Kidney (tissue), 14 donors: ENCODE measurements around the gene SZT2. TPM values are rescaled to one million over a fixed set of nuclear protein-coding genes. Genes with fewer than 3 reads are reported as not detected.

Experiments
- DNase-seq, 5 donors: peaks; one replicate each; pipeline ENCODE4 v3.0.0-alpha.2; 2013 to 2020
- FAIRE-seq: peaks from 2 replicates; lab custom pipeline; 2012; peaks lifted over from hg19 to GRCh38; lab: Jason Lieb, UNC
- H3K27ac ChIP-seq, 2 donors: one replicate each; pipeline ENCODE4 v1.7.0; 2013; ENCODE audit warnings: low read depth in 2 of 2, low read length in 2 of 2, inconsistent platforms in 1 of 2
- H3K27me3 ChIP-seq: one replicate; pipeline ENCODE4 v1.7.1; 2013; ENCODE audit warnings: low read length, inconsistent platforms; ENCODE audit not compliant: control insufficient read depth, insufficient read depth
- H3K36me3 ChIP-seq, 3 donors: one replicate each; pipeline versions ENCODE4 v1.7.0 to v1.7.1; 2013; ENCODE audit warnings: low read length in 3 of 3, control low read depth in 1 of 3, inconsistent platforms in 1 of 3; ENCODE audit not compliant: insufficient read depth in 3 of 3, control insufficient read depth in 2 of 3
- H3K4me1 ChIP-seq, 3 donors: one replicate each; pipeline versions ENCODE4 v1.7.0 to v1.7.1; 2013; ENCODE audit warnings: low read length in 3 of 3, inconsistent platforms in 1 of 3, low read depth in 1 of 3; ENCODE audit not compliant: control insufficient read depth in 2 of 3, insufficient read depth in 2 of 3
- H3K4me3 ChIP-seq, 3 donors: one replicate each; pipeline versions ENCODE4 v1.7.0 to v1.8.1; 2013; ENCODE audit warnings: low read length in 3 of 3, control low read depth in 1 of 3, inconsistent platforms in 1 of 3
- H3K9ac ChIP-seq, 3 donors: one replicate each; pipeline versions ENCODE4 v1.7.0 to v1.7.1; 2013; ENCODE audit warnings: low read length in 3 of 3, control low read depth in 1 of 3, inconsistent platforms in 1 of 3
- H3K9me3 ChIP-seq, 3 donors: one replicate each; pipeline versions ENCODE4 v1.7.0 to v1.7.1; 2013; ENCODE audit warnings: low read length in 3 of 3, control low read depth in 1 of 3, inconsistent platforms in 1 of 3; ENCODE audit not compliant: control insufficient read depth in 2 of 3, insufficient read depth in 1 of 3
- CTCF ChIP-seq: IDR thresholded peaks from 3 replicates; pipeline ENCODE4 v1.5.1; 2012; ENCODE audit warnings: mild to moderate bottlenecking, moderate library complexity, borderline replicate concordance; ENCODE audit not compliant: insufficient read depth; ENCODE audit errors: extremely low read depth
- intact Hi-C: fragments of 100-400 bp; cut with DNase I; formaldehyde crosslinking; loops from one replicate; pipeline ENCODE4 v1.11.1; 2022
- polyA plus RNA-seq: library from polyadenylated mRNA; stranded (reverse); fragments of 350-450 nt; fragmentation: Illumina TruSeq; extraction: RNeasy Lipid Tissue Mini Kit (QIAGEN cat#74804); gene quantifications from one replicate; pipeline ENCODE4 v1.2.3, GENCODE V29; 2014; ENCODE audit warnings: low read depth, low replicate concordance; ENCODE audit not compliant: insufficient read depth
- total RNA-seq: library from RNA; stranded (reverse); fragmentation: NEBNext Ultra II Directional; extraction: Animal tissue kit (Norgen Biotek cat#: 25700); gene quantifications from one replicate; pipeline ENCODE4 v1.2.1, GENCODE V29; 2021
- donor health status: control.
- donor health status: control.
- donor health status: control.
- donor health status: control.
- donor health status: control.
- donor health status: DM: yes; HTN: yes; CAD: no.
- donor health status: Normal renal cell carcinoma (clear cell type).

SZT2 gene
- total and polyA plus RNA-seq, 2 donors from 2014 or later: 10.4 to 66.8 TPM

GRCh38 chr1:43370564-43370963 lies 19.1 kb upstream of the SZT2 start:
- H3K27me3 ChIP-seq: no peaks in the 10 kb centered on the region
- H3K9me3 ChIP-seq: no peaks in the 10 kb centered on the region
- DNase-seq (no peak), FAIRE-seq (no peak)
- no peak overlapping the region for H3K4me3 ChIP-seq
- no peak overlapping the region for H3K9ac ChIP-seq
- no peak for TF ChIP-seq CTCF
- intact Hi-C loops: no loop called here
- peaks cover 0 to 5% (median 0%) of the 10 kb centered on the region in 3 donors for H3K36me3 ChIP-seq
- H3K4me1 ChIP-seq: peaks cover 0 to 22% (median 16%) of the 10 kb centered on the region in 3 donors
- H3K27ac ChIP-seq: no peak overlapping the region

GRCh38 chr1:43372172-43372571 lies 17.5 kb upstream of the SZT2 start:
- Histone ChIP-seq H3K9ac (no peak overlapping the region), H3K9me3 (no peaks in the 10 kb centered on the region), H3K4me3 (no peak overlapping the region), H3K36me3 (peaks cover 0 to 5% (median 2%) of the 10 kb centered on the region in 3 donors), H3K27ac (no peak overlapping the region), H3K4me1 (peaks cover 0 to 11% (median 10%) of the 10 kb centered on the region in 3 donors), H3K27me3 (no peaks in the 10 kb centered on the region)
- DNase-seq (no peak), FAIRE-seq (no peak)
- TF ChIP-seq CTCF: no peak
- intact Hi-C loops: no loop called here

GRCh38 chr1:43373066-43373940 lies 16.4 kb upstream of the SZT2 start:
- DNase-seq (peak in 1 of 5 donors; percentile 37), FAIRE-seq (peak; percentile 37)
- no peak for TF ChIP-seq CTCF
- Histone ChIP-seq H3K9ac (no peak overlapping the region), H3K9me3 (no peaks in the 10 kb centered on the region), H3K4me1 (peaks cover 0 to 11% (median 8%) of the 10 kb centered on the region in 3 donors), H3K36me3 (peaks cover 0 to 5% (median 2%) of the 10 kb centered on the region in 3 donors), H3K27ac (no peak overlapping the region), H3K4me3 (no peak overlapping the region), H3K27me3 (no peaks in the 10 kb centered on the region)
- intact Hi-C loops: no loop called here
